Brain pericyte (primary cell): ENCODE results near the gene UBE2D2.

ENCODE experiments used
- DNase-seq: peaks from one replicate; pipeline ENCODE4 v3.0.0-alpha.2; 2012; ENCODE audit warnings: low read depth, low spot score

Gene UBE2D2

GRCh38 chr5:139660105-139660922, 99.2 kb downstream of the UBE2D2 start:
- no peak for DNase-seq

- peak; percentile 74 for DNase-seq
Observed at GRCh38 chr5:139660923-139661814, 100.0 kb downstream of the UBE2D2 start.

GRCh38 chr5:139662617-139663016, 101.5 kb downstream of the UBE2D2 start:
- DNase-seq = no peak

- no peak for DNase-seq
Observed at GRCh38 chr5:139663207-139664085, 102.3 kb downstream of the UBE2D2 start.

GRCh38 chr5:139664086-139664693, 103.1 kb downstream of the UBE2D2 start:
- DNase-seq = no peak

- no peak for DNase-seq
Observed at GRCh38 chr5:139664727-139665351, 103.7 kb downstream of the UBE2D2 start.

- DNase-seq = no peak
Observed at GRCh38 chr5:139665626-139666025, 104.5 kb downstream of the UBE2D2 start.

- no peak for DNase-seq
Observed at GRCh38 chr5:139666551-139666950, 105.4 kb downstream of the UBE2D2 start.

- DNase-seq = no peak
Observed at GRCh38 chr5:139667001-139667729, 106.0 kb downstream of the UBE2D2 start.

- DNase-seq = no peak
Observed at GRCh38 chr5:139667730-139668063, 106.6 kb downstream of the UBE2D2 start.

GRCh38 chr5:139668064-139668880, 107.1 kb downstream of the UBE2D2 start:
- DNase-seq = no peak

- DNase-seq = no peak
Observed at GRCh38 chr5:139668924-139669661, 108.0 kb downstream of the UBE2D2 start.

- DNase-seq = no peak
Observed at GRCh38 chr5:139669662-139670368, 108.7 kb downstream of the UBE2D2 start.

GRCh38 chr5:139670369-139671095, 109.4 kb downstream of the UBE2D2 start:
- DNase-seq = no peak

GRCh38 chr5:139671096-139671841, 110.1 kb downstream of the UBE2D2 start:
- no peak for DNase-seq

GRCh38 chr5:139675213-139675612, 114.1 kb downstream of the UBE2D2 start:
- no peak for DNase-seq

- no peak for DNase-seq
Observed at GRCh38 chr5:139675825-139676224, 114.7 kb downstream of the UBE2D2 start.
